ENCODE measurements around the gene IPCEF1. TPM values are rescaled to one million over a fixed set of nuclear protein-coding genes. Genes with fewer than 3 reads are reported as not detected.

The IPCEF1 gene
- total and polyA plus RNA-seq, 9 donors = 0.60 to 1.5 (median 0.75) TPM

DNA sequence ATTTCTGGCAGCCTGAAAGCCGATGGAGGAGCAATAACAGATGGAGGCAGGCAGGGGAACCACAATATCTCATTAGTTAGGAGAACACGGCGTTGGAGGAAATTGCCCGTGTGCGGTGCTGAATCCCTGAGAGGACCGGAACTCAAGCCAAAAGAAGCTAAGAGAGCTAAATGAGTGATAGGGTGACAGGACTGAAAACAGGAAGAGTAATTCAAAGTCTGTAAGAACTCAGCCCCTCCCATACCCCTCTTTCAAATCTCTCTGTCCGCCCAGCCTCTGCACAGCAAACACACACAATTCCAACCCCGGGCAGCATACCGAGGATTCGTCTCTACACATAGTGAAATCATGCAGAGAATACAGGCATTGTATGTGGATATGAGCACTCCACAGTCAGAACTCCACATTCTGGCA lies 2.6 kb upstream of the IPCEF1 start:
- H3K4me3 ChIP-seq (ENCODE audit: low read length) = peak overlapping the region; percentile 13
- no peaks in the 10 kb centered on the region for H3K36me3 ChIP-seq (ENCODE audit: control insufficient read depth, insufficient read depth, low read length)
- no CpG with 5 or more reads among the region's 10 CpGs for WGBS (ENCODE audit: insufficient coverage)
- no peaks in the 10 kb centered on the region for H3K4me1 ChIP-seq (ENCODE audit: control insufficient read depth, insufficient read depth, low read length)
- DNase-seq = peak; percentile 38
- no peaks in the 10 kb centered on the region for H3K27me3 ChIP-seq (ENCODE audit: control insufficient read depth, insufficient read depth, low read length)
- H3K9me3 ChIP-seq (replicated peaks; ENCODE audit: control insufficient read depth, low read depth, low read length) = no peaks in the 10 kb centered on the region
- H3K27ac ChIP-seq (ENCODE audit: low read length) = no peak overlapping the region

DNA sequence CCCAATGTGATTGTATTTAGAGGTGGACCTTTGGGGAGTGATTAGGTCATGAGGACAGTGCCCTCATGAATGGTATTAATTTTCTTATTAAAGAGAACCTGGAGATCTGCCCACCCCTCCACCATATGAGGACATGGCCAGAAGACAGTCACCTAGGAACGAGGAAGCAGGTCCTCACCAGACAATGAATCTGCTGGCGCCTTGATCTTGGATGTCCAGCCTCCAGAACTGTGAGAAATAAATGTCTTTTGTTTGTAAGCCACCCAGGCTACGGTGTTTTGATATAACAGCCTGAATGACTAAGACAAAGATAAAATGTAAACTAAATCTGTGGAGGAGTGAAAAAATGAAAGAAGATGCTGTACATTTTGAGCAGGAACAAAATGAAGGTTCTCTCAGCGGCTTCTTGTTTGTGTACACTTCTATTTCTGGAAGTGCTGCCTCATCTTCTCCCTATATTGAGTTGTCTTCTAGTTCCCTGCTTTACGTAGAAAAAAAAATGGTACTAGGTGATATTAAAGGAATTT lies 1.5 kb upstream of the IPCEF1 start:
- 100% methylated on average over 1 of the region's 5 CpGs for WGBS (ENCODE audit: insufficient coverage)
- no peaks in the 10 kb centered on the region for H3K9me3 ChIP-seq (replicated peaks; ENCODE audit: control insufficient read depth, low read depth, low read length)
- H3K36me3 ChIP-seq (ENCODE audit: control insufficient read depth, insufficient read depth, low read length) = no peaks in the 10 kb centered on the region
- DNase-seq = no peak
- no peak overlapping the region for H3K4me3 ChIP-seq (ENCODE audit: low read length)
- H3K27ac ChIP-seq (ENCODE audit: low read length) = no peak overlapping the region
- H3K4me1 ChIP-seq (ENCODE audit: control insufficient read depth, insufficient read depth, low read length) = no peaks in the 10 kb centered on the region
- no peaks in the 10 kb centered on the region for H3K27me3 ChIP-seq (ENCODE audit: control insufficient read depth, insufficient read depth, low read length)

DNA sequence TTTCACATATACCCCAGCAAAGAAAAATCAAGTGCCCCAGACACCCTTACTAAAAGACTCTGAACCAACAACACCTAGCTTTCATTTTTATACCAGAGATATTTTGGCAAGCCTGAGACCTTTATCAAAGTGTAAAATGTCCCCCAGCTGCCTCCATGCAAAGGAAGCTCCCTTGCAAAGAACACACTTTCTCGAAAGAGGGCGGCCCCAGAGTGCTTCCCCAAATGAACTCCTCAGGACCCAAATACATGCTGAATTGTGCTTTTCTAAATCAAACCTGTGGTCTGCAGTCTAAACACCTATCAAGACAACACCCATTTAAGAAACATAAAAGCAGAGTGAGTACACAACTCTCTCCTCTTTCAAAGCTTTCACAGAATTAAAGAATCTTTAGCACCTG lies 490 bp downstream of the IPCEF1 start:
- H3K4me3 ChIP-seq (ENCODE audit: low read length) = peak overlapping the region; percentile 15
- H3K36me3 ChIP-seq (ENCODE audit: control insufficient read depth, insufficient read depth, low read length) = no peaks in the 10 kb centered on the region
- H3K4me1 ChIP-seq (ENCODE audit: control insufficient read depth, insufficient read depth, low read length) = no peaks in the 10 kb centered on the region
- H3K27me3 ChIP-seq (ENCODE audit: control insufficient read depth, insufficient read depth, low read length) = no peaks in the 10 kb centered on the region
- peak; percentile 11 for DNase-seq
- peak overlapping the region; percentile 20 for H3K27ac ChIP-seq (ENCODE audit: low read length)
- H3K9me3 ChIP-seq (replicated peaks; ENCODE audit: control insufficient read depth, low read depth, low read length) = no peaks in the 10 kb centered on the region
- 65% methylated on average over 2 of the region's 2 CpGs for WGBS (ENCODE audit: insufficient coverage)

DNA sequence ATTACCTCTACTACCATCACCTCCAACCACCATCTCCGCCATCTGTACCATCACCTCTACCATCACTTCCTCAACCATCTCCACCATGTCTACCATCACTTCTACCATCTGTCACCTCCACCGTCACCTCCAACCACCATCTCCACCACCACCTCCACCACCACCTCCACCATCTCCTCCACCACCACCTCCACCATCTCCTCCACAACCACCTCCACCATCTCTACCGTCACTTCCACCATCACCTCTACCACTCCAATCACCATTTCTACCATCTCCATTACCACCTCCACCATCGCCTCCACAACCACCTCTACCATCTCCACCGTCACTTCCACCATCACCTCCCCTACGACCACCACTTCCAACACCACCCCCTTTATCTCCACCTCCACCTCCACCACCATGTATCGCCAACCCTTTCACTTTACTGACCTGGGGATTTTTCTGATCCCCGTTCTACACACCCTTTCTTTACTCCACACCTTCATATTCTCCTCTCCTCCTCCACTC lies 2.3 kb downstream of the IPCEF1 start:
- no peak for DNase-seq
- no peaks in the 10 kb centered on the region for H3K27me3 ChIP-seq (ENCODE audit: control insufficient read depth, insufficient read depth, low read length)
- 90% methylated on average over 8 of the region's 8 CpGs for WGBS (ENCODE audit: insufficient coverage)
- no peaks in the 10 kb centered on the region for H3K36me3 ChIP-seq (ENCODE audit: control insufficient read depth, insufficient read depth, low read length)
- H3K4me3 ChIP-seq (ENCODE audit: low read length) = no peak overlapping the region
- no peaks in the 10 kb centered on the region for H3K9me3 ChIP-seq (replicated peaks; ENCODE audit: control insufficient read depth, low read depth, low read length)
- H3K27ac ChIP-seq (ENCODE audit: low read length) = no peak overlapping the region
- H3K4me1 ChIP-seq (ENCODE audit: control insufficient read depth, insufficient read depth, low read length) = no peaks in the 10 kb centered on the region

DNA sequence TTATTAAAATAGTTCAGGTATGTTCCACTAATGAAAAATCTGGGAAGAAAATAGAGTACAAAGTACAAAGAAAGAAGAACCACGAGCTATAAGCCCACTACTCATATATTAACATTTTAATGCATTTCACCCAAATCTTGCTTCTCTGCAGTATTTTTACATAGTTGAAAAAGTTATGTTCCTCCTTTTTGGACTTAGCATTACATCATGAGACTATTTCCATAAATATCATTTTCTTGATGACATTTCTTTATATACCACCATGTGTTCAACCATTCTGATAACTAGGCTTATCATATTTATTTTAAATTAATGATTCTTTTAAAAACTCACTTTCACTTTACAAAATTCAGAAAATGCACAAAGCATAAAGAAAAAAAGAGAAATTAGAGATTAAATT lies 3.0 kb downstream of the IPCEF1 start:
- no peak for DNase-seq
- no peaks in the 10 kb centered on the region for H3K27me3 ChIP-seq (ENCODE audit: control insufficient read depth, insufficient read depth, low read length)

DNA sequence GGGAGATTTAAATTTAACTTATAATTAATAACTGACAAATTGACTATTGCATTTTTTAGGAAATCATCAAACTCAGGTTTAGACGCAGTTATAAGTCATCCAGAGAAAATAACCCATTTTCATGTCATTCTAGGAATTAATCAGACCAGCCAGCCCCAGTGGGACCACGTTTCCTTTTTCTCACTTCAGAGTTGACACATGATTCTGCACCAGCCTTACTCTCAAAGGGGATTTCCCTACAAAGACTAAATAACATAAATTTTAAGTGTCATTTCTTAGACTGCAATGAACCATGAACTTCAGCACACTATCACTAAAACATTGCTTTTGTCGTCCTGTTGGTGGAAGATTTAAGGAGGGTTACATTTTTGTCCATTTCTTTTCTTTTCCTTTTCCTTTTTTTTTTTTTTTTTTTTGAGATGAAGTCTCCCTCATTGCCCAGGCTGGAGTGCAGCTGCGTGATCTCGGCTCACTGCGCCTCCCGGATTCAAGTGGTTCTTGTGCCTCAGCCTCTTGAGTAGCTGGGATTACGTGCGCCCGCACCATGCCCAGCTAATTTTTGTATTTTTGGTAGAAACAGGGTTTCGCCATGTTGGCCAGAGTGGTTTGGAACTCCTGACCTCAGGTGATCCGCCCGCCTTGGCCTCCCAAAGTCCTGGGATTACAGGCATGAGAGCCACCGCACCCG lies 3.6 kb downstream of the IPCEF1 start:
- WGBS (ENCODE audit: insufficient coverage) = 84% methylated on average over 9 of the region's 15 CpGs

More for the DNA sequence above, 3.0 kb downstream of the IPCEF1 start:
- Histone ChIP-seq H3K4me1 (ENCODE audit: control insufficient read depth, insufficient read depth, low read length) (no peaks in the 10 kb centered on the region), H3K4me3 (ENCODE audit: low read length) (no peak overlapping the region), H3K9me3 (replicated peaks; ENCODE audit: control insufficient read depth, low read depth, low read length) (no peaks in the 10 kb centered on the region), H3K36me3 (ENCODE audit: control insufficient read depth, insufficient read depth, low read length) (no peaks in the 10 kb centered on the region), H3K27ac (ENCODE audit: low read length) (no peak overlapping the region)
- WGBS (ENCODE audit: insufficient coverage) = no CpG with 5 or more reads among the region's 1 CpG

DNA sequence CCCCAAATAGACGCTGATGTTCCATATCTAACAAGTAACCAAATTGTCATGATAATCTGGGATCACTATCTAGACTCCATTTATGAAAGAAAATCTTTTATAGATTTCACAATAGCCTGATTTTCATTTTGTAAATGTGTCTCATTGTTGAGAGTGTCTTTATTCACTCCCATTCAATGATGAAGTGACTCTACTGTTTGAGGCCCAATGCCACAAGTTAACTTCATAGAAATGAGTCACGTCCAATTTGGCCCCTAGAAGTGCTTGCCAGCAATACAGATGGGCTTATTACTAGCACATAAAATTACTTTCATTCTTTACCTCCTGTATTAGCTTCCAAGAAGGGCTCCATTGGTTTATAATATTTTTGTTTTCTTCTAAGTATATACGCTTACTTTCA lies 6.3 kb downstream of the IPCEF1 start:
- Histone ChIP-seq H3K9me3 (replicated peaks; ENCODE audit: control insufficient read depth, low read depth, low read length) (no peaks in the 10 kb centered on the region), H3K27ac (ENCODE audit: low read length) (no peak overlapping the region), H3K27me3 (ENCODE audit: control insufficient read depth, insufficient read depth, low read length) (no peaks in the 10 kb centered on the region), H3K4me1 (ENCODE audit: control insufficient read depth, insufficient read depth, low read length) (no peaks in the 10 kb centered on the region), H3K4me3 (ENCODE audit: low read length) (no peak overlapping the region), H3K36me3 (ENCODE audit: control insufficient read depth, insufficient read depth, low read length) (no peaks in the 10 kb centered on the region)
- DNase-seq = no peak
- WGBS (ENCODE audit: insufficient coverage) = no CpG with 5 or more reads among the region's 3 CpGs

More for the DNA sequence above, 3.6 kb downstream of the IPCEF1 start:
- Histone ChIP-seq H3K27ac (ENCODE audit: low read length) (no peak overlapping the region), H3K4me3 (ENCODE audit: low read length) (no peak overlapping the region), H3K4me1 (ENCODE audit: control insufficient read depth, insufficient read depth, low read length) (no peaks in the 10 kb centered on the region), H3K9me3 (replicated peaks; ENCODE audit: control insufficient read depth, low read depth, low read length) (no peaks in the 10 kb centered on the region), H3K36me3 (ENCODE audit: control insufficient read depth, insufficient read depth, low read length) (no peaks in the 10 kb centered on the region), H3K27me3 (ENCODE audit: control insufficient read depth, insufficient read depth, low read length) (no peaks in the 10 kb centered on the region)
- peak; percentile 14 for DNase-seq

DNA sequence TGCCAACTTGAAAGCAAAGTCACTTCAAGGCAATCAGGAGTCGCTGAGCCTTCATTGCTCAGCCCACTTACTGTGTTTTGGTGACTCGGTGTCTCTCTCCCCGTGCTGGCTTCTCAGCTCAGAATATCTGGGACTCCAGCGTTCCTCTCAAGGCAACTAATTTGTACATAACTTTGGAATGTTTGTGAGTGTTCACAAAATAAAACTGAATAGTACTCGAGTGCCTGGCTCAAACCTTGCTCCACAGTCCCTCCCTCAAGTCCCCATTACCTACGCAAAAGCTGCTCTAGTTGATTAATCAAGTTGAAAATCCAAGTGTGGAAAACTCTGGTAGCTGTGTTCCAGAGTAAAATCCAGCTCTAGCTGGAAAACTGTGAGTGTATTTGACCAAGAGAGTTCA lies 8.6 kb downstream of the IPCEF1 start:
- 92% methylated on average over 3 of the region's 6 CpGs for whole genome bisulfite sequencing (ENCODE audit: insufficient coverage)
- Histone ChIP-seq H3K9me3 (replicated peaks; ENCODE audit: control insufficient read depth, low read depth, low read length) (no peaks in the 10 kb centered on the region), H3K4me1 (ENCODE audit: control insufficient read depth, insufficient read depth, low read length) (no peaks in the 10 kb centered on the region), H3K27ac (ENCODE audit: low read length) (no peak overlapping the region), H3K36me3 (ENCODE audit: control insufficient read depth, insufficient read depth, low read length) (no peaks in the 10 kb centered on the region), H3K4me3 (ENCODE audit: low read length) (no peak overlapping the region), H3K27me3 (ENCODE audit: control insufficient read depth, insufficient read depth, low read length) (no peaks in the 10 kb centered on the region)
- DNase-seq = no peak

DNA sequence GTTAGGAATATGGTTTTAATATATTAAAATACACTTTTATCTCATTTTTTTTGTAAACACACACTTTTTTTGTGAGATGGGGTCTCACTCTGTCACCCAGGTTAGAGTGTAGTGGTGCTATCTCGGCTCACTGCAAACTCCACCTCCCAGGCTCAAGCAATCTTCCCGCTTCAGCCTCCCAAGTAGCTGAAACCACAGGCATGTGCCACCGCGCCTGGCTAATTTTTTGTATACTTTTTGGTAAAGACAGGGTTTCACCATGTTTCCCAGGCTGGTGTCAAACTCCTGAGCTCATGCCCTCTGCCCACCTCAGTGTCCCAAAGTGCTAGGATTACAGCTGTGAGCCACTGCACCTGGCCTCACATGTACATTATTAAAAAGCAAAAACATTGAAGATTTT lies 10.8 kb downstream of the IPCEF1 start:
- DNase-seq = no peak
- H3K4me1 ChIP-seq (ENCODE audit: control insufficient read depth, insufficient read depth, low read length) = peaks cover 2% of the 10 kb centered on the region
- no peaks in the 10 kb centered on the region for H3K36me3 ChIP-seq (ENCODE audit: control insufficient read depth, insufficient read depth, low read length)
- H3K9me3 ChIP-seq (replicated peaks; ENCODE audit: control insufficient read depth, low read depth, low read length) = no peaks in the 10 kb centered on the region
- WGBS (ENCODE audit: insufficient coverage) = 100% methylated on average over 2 of the region's 4 CpGs
- H3K4me3 ChIP-seq (ENCODE audit: low read length) = no peak overlapping the region
- no peaks in the 10 kb centered on the region for H3K27me3 ChIP-seq (ENCODE audit: control insufficient read depth, insufficient read depth, low read length)
- H3K27ac ChIP-seq (ENCODE audit: low read length) = no peak overlapping the region

DNA sequence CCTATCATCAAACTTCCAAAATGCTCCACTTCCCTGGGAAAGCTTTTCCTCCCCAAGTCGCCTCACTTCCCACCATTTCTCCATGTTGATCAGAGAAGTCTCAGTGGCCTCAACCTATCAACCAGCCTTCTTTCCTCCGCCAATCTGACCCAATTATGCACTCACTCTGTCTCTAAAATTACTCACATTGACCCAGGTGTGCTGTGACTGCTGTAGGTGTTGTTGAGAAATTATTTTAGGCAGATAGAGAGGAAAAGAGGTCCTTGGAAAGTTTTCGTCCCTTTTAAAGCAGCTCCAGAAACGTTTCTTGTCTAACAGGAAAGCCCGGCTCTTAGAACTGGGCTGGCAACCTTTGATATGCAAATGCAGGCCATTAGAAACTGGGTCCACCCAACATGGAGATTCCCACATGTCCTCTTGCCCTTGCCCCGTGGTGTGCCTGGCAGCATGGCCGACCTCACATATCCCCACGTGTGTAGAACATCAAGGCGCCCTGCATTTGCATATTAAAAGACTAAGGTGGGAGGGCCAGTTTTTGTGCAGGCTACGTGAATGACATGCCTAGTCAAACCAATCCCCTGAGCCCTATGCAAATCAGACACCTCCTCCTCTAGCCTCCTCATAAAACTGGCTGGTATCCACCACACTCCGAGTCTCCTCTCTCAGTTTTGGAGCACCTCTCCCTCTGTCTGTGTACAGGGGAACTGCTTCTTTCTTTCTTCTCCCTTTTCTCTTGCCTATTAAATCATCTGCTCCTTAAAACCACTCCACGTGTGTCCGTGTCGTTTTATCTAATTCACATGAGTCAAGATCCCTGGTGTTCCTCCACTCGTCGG lies 12.9 kb downstream of the IPCEF1 start:
- peaks cover 2% of the 10 kb centered on the region for H3K4me1 ChIP-seq (ENCODE audit: control insufficient read depth, insufficient read depth, low read length)
- no peaks in the 10 kb centered on the region for H3K9me3 ChIP-seq (replicated peaks; ENCODE audit: control insufficient read depth, low read depth, low read length)
- no peaks in the 10 kb centered on the region for H3K36me3 ChIP-seq (ENCODE audit: control insufficient read depth, insufficient read depth, low read length)
- H3K27ac ChIP-seq (ENCODE audit: low read length) = no peak overlapping the region
- no peaks in the 10 kb centered on the region for H3K27me3 ChIP-seq (ENCODE audit: control insufficient read depth, insufficient read depth, low read length)
- no peak overlapping the region for H3K4me3 ChIP-seq (ENCODE audit: low read length)
- 51% methylated on average over 12 of the region's 16 CpGs for WGBS (ENCODE audit: insufficient coverage)
- peak; percentile 28 for DNase-seq
